ENCODE results near the gene PIEZO1.
A peak's percentile ranks its signal among the peaks of the same experiment; 100 is the strongest.
"Not testable (repeated sequence)": the region's sequence is repeated elsewhere in the genome, so short reads cannot be mapped to it uniquely, and the experiment has no call there.

PIEZO1 gene

GRCh38 chr16:88781140-88782077 lies 3.6 kb downstream of the PIEZO1 start:
- DNase-seq, result no peak

GRCh38 chr16:88780142-88781062 lies 4.6 kb downstream of the PIEZO1 start:
- no peak for DNase-seq

- DNase-seq, result no peak
These were observed 5.4 kb downstream of the PIEZO1 start for GRCh38 chr16:88779406-88780141.

- no peak for DNase-seq
These were observed 6.4 kb downstream of the PIEZO1 start for GRCh38 chr16:88778541-88779065.

GRCh38 chr16:88778271-88778525 lies 6.8 kb downstream of the PIEZO1 start:
- DNase-seq, result no peak

- no peak for DNase-seq
These were observed 7.3 kb downstream of the PIEZO1 start for GRCh38 chr16:88777471-88778270.

- no peak for DNase-seq
These were observed 9.2 kb downstream of the PIEZO1 start for GRCh38 chr16:88775825-88776224.

GRCh38 chr16:88774544-88775393 lies 10.3 kb downstream of the PIEZO1 start:
- no peak for DNase-seq

GRCh38 chr16:88773812-88774291 lies 11.2 kb downstream of the PIEZO1 start:
- no peak for DNase-seq

- no peak for DNase-seq
These were observed 11.9 kb downstream of the PIEZO1 start for GRCh38 chr16:88772871-88773811.

- not testable (repeated sequence) for DNase-seq
These were observed 13.2 kb downstream of the PIEZO1 start for GRCh38 chr16:88771781-88772180.

- no peak for DNase-seq
These were observed 13.7 kb downstream of the PIEZO1 start for GRCh38 chr16:88771294-88771772.

GRCh38 chr16:88770461-88771293 lies 14.3 kb downstream of the PIEZO1 start:
- DNase-seq, result no peak

- DNase-seq, result no peak
These were observed 15.2 kb downstream of the PIEZO1 start for GRCh38 chr16:88769617-88770460.

- DNase-seq, result peak; percentile 45
These were observed 16.8 kb downstream of the PIEZO1 start for GRCh38 chr16:88768071-88768783.

- no peak for DNase-seq
These were observed 17.4 kb downstream of the PIEZO1 start for GRCh38 chr16:88767546-88768070.

GRCh38 chr16:88766975-88767374 lies 18.0 kb downstream of the PIEZO1 start:
- DNase-seq, result no peak

Measured in NCI-H1092 (cell line).